MM.1S (cell line): ENCODE data around the gene CAPN10.

Source experiments
- DNase-seq: peaks from one replicate; pipeline ENCODE4 v3.0.0-alpha.2; 2015
- H2AFZ ChIP-seq: fragments of 300-600 bp; sonication (generic); 2 replicates; pipeline ENCODE4 v1.6.0; 2016; ENCODE audit warnings: antibody characterized with exemption, low read length
- H3F3A ChIP-seq: fragments of 300-600 bp; sonication (generic); 2 replicates; pipeline ENCODE4 v1.6.1; 2016; ENCODE audit warnings: mild to moderate bottlenecking, antibody characterized with exemption, low read length, moderate library complexity, mixed read lengths; ENCODE audit not compliant: insufficient read depth
- H3K27ac ChIP-seq: fragments of 300-600 bp; sonication (generic); 2 replicates; pipeline ENCODE4 v1.5.1; 2016; ENCODE audit warnings: mild to moderate bottlenecking, low read length
- H3K27me3 ChIP-seq: fragments of 300-600 bp; sonication (generic); replicated peaks from 2 replicates; pipeline ENCODE4 v1.6.0; 2016; ENCODE audit warnings: low read length; ENCODE audit not compliant: insufficient read depth
- H3K36me3 ChIP-seq: fragments of 300-600 bp; sonication (generic); replicated peaks from 2 replicates; pipeline ENCODE4 v1.6.1; 2016; ENCODE audit warnings: mild to moderate bottlenecking, low read length, mixed read lengths; ENCODE audit not compliant: insufficient read depth
- H3K4me1 ChIP-seq: fragments of 300-600 bp; sonication (generic); 2 replicates; pipeline ENCODE4 v1.6.1; 2016; ENCODE audit warnings: low read length, mixed read lengths
- H3K4me2 ChIP-seq: fragments of 300-600 bp; sonication (generic); 2 replicates; pipeline ENCODE4 v1.6.0; 2016; ENCODE audit warnings: low read depth, low read length
- H3K4me3 ChIP-seq: fragments of 300-600 bp; sonication (generic); 2 replicates; pipeline ENCODE4 v1.5.1; 2016; ENCODE audit warnings: low read length, mixed read lengths
- H3K79me2 ChIP-seq: fragments of 300-600 bp; sonication (generic); 2 replicates; pipeline ENCODE4 v1.6.1; 2016; ENCODE audit warnings: mixed run types, low read length, mixed read lengths
- H3K9ac ChIP-seq: fragments of 300-600 bp; sonication (generic); 2 replicates; pipeline ENCODE4 v1.6.1; 2016; ENCODE audit warnings: low read length, mixed read lengths
- H3K9me2 ChIP-seq: fragments of 300-600 bp; sonication (generic); replicated peaks from 2 replicates; pipeline ENCODE4 v1.6.1; 2016; ENCODE audit warnings: mild to moderate bottlenecking, low read length, mixed read lengths; ENCODE audit not compliant: insufficient read depth
- H3K9me3 ChIP-seq: fragments of 300-600 bp; sonication (generic); replicated peaks from 2 replicates; pipeline ENCODE4 v1.6.1; 2016; ENCODE audit warnings: mild to moderate bottlenecking, low read length, mixed read lengths; ENCODE audit not compliant: insufficient read depth
- H4K20me1 ChIP-seq: fragments of 300-600 bp; sonication (generic); 2 replicates; pipeline ENCODE4 v1.6.1; 2016; ENCODE audit warnings: mild to moderate bottlenecking, low read length, moderate library complexity, mixed read lengths; ENCODE audit not compliant: insufficient read depth
- CTCF ChIP-seq: fragments of 300-600 bp; sonication (generic); IDR thresholded peaks from 2 replicates; pipeline ENCODE4 v1.5.1; 2016; ENCODE audit warnings: antibody characterized with exemption, low read length, mixed read lengths
- EZH2 ChIP-seq: fragments of 300-600 bp; sonication (generic); optimal IDR thresholded peaks from 2 replicates; pipeline ENCODE3; 2017; ENCODE audit warnings: low read depth, mild to moderate bottlenecking, antibody characterized with exemption, low read length, mixed read lengths
- EZH2phosphoT487 ChIP-seq: fragments of 300-600 bp; sonication (generic); IDR thresholded peaks from 2 replicates; pipeline ENCODE4 v1.6.1; 2018; ENCODE audit warnings: antibody characterized with exemption, low read length

Gene CAPN10

DNA sequence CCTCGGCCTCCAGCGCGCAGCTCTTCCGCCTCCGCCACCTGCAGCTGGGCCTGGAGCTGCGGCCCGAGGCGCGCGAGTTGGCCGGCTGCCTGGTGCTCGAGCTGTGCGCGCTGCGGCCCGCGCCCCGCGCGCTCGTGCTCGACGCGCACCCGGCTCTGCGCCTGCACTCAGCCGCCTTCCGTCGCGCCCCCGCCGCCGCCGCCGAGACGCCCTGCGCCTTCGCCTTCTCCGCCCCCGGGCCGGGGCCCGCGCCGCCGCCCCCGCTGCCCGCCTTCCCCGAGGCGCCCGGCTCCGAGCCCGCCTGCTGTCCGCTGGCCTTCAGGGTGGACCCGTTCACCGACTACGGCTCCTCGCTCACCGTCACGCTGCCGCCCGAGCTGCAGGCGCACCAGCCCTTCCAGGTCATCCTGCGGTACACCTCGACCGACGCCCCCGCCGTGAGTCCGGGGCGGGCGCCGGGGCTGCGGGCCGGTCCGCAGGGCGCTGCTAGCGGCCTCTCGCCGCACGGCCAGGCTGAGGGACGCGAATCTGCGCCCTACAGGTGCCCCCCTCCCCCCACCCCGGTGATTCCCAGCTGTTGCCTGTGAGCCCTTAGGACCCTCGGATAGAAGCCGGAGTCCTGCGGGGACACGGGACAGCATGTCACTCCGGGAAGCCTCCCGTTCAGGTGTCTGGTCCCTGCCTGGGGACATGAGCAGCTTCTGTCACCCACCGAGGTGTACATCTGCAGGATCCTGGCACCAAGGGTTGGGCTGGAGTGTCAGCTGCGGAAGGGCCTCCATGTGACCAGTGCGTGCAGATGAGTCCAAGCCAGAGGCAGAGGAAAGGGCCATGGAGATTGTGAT lies 17.6 kb upstream of the CAPN10 start:
- Histone ChIP-seq H3F3A (peaks cover 23% of the 10 kb centered on the region), H2AFZ (0 out of 2 replicates have a peak overlapping the region, but pooled peaks have one; percentile 23), H3K9me3 (no peaks in the 10 kb centered on the region), H3K36me3 (no peaks in the 10 kb centered on the region), H3K4me3 (peak overlapping the region; percentile 83), H3K79me2 (peaks cover 73% of the 10 kb centered on the region), H4K20me1 (no peaks in the 10 kb centered on the region), H3K4me2 (peak overlapping the region; percentile 76), H3K9ac (peak overlapping the region; percentile 79), H3K27ac (peak overlapping the region; percentile 37; the same call in 1 of the 2 replicates), H3K27me3 (no peaks in the 10 kb centered on the region), H3K4me1 (peaks cover 39% of the 10 kb centered on the region), H3K9me2 (no peaks in the 10 kb centered on the region)
- DNase-seq, result peak; percentile 68
- TF ChIP-seq CTCF (no peak), EZH2 (no peak), EZH2phosphoT487 (no peak)

DNA sequence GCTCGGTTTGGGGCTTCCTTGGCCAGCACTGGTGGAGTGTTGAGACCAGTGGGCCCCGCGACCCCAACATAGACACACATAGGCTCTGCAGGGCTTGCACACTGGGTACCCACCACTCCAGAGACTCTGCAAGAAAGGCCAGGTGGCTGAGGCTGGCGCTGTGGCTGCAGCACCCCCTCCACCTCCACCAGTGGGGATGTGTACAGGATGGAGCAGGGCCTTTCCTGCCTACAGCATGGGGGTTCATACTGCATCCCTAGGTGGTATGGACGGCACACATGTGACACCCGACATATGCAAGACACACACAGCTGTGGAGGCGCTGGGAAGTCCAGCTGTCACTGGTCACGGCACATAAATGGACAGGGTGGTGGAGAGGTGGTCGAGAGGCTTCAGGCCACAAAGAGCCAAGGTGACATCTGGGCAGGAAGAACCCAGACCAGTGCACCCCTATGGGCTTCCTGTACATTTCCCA lies 17.0 kb upstream of the CAPN10 start:
- no peak overlapping the region for H2AFZ ChIP-seq
- H4K20me1 ChIP-seq, result no peaks in the 10 kb centered on the region
- peaks cover 23% of the 10 kb centered on the region for H3F3A ChIP-seq
- TF ChIP-seq EZH2 (no peak), CTCF (no peak), EZH2phosphoT487 (no peak)
- H3K9me3 ChIP-seq, result no peaks in the 10 kb centered on the region
- H3K9ac ChIP-seq, result peak overlapping the region; percentile 79; the same call in 1 of the 2 replicates
- DNase-seq, result no peak
- peaks cover 32% of the 10 kb centered on the region for H3K4me1 ChIP-seq
- peaks cover 66% of the 10 kb centered on the region for H3K79me2 ChIP-seq
- H3K27me3 ChIP-seq, result no peaks in the 10 kb centered on the region
- peak overlapping the region; percentile 37; the same call in 1 of the 2 replicates for H3K27ac ChIP-seq
- no peaks in the 10 kb centered on the region for H3K9me2 ChIP-seq
- H3K4me2 ChIP-seq, result peak overlapping the region; percentile 76
- H3K4me3 ChIP-seq, result peak overlapping the region; percentile 83
- no peaks in the 10 kb centered on the region for H3K36me3 ChIP-seq

DNA sequence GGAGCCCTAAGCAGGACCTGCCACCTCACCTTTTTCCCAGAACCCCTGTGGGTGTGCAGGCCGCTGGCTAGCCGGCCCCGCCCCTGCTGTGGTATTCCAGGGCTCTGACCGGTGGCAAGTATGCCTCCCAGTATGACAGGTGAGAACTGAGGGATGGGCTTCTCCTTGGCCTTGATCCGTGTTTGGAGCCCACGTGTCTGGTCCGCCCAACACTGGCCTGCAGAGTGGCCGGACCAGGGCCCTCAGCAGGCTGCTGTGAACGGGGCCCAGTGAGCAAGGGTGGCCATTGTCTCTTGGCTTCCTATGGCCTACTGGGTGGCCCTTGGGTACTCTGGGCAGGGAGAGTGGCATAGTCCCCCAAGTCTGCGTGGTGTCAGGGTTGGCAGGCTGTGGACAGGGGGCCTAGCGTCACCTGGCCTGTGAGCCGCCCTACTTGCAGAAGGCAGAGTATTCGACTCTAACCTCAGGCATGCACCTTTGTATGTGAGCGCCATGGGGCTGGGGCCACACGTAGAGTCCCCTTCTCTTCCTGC lies 16.5 kb upstream of the CAPN10 start:
- no peaks in the 10 kb centered on the region for H3K9me3 ChIP-seq
- peaks cover 22% of the 10 kb centered on the region for H3F3A ChIP-seq
- no peak overlapping the region for H3K27ac ChIP-seq
- peaks cover 61% of the 10 kb centered on the region for H3K79me2 ChIP-seq
- no peak for DNase-seq
- no peak for TF ChIP-seq EZH2phosphoT487
- no peak for TF ChIP-seq CTCF
- no peak for TF ChIP-seq EZH2
- H4K20me1 ChIP-seq, result no peaks in the 10 kb centered on the region
- no peaks in the 10 kb centered on the region for H3K27me3 ChIP-seq
- H2AFZ ChIP-seq, result no peak overlapping the region
- H3K9me2 ChIP-seq, result no peaks in the 10 kb centered on the region
- H3K4me2 ChIP-seq, result peak overlapping the region; percentile 76
- H3K36me3 ChIP-seq, result no peaks in the 10 kb centered on the region
- peaks cover 27% of the 10 kb centered on the region for H3K4me1 ChIP-seq
- peak overlapping the region; percentile 79; the same call in 1 of the 2 replicates for H3K9ac ChIP-seq
- H3K4me3 ChIP-seq, result peak overlapping the region; percentile 83; the same call in 1 of the 2 replicates
